GM12874 (cell line): ENCODE data around the gene KRT78.

ENCODE experiments used
- CTCF ChIP-seq: IDR thresholded peaks from 2 replicates; pipeline ENCODE4 v1.5.1; 2011; ENCODE audit warnings: low read depth, mild to moderate bottlenecking, control low read depth, low read length, moderate library complexity; ENCODE audit not compliant: insufficient read depth

The KRT78 gene, protein sequence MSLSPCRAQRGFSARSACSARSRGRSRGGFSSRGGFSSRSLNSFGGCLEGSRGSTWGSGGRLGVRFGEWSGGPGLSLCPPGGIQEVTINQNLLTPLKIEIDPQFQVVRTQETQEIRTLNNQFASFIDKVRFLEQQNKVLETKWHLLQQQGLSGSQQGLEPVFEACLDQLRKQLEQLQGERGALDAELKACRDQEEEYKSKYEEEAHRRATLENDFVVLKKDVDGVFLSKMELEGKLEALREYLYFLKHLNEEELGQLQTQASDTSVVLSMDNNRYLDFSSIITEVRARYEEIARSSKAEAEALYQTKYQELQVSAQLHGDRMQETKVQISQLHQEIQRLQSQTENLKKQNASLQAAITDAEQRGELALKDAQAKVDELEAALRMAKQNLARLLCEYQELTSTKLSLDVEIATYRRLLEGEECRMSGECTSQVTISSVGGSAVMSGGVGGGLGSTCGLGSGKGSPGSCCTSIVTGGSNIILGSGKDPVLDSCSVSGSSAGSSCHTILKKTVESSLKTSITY

GRCh38 chr12:52848661-52849255 is at the start of gene KRT78:
Gene KRT78 (minus strand): TSS chr12:52848994. CDS start chr12:52848930, 64 bp downstream.
- no peak for TF ChIP-seq CTCF

GRCh38 chr12:52896190-52897100 is 47.7 kb upstream of the KRT78 start:
- no peak for TF ChIP-seq CTCF

DNA sequence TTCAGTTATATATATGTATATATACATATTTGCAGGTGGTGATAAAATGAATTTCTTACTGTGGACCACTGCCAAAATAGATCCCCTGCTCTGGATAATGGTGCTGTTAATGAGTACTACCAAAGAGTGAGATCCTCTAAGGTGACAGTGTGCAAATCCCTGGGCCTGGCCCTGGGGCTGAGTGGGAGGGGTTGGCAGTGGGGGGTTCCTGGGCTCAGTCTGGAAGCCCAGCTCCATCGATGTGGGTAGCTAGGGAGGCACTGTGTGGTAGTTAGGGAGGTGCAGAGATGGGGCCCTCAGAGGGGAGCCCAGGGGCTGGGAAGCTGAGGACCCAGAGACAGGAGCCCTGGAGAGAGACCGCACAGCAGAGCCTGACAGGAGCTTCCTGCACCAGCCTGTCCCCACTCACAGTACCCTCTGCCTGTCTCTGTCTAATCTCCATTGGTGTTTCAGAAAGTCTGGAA is 47.0 kb upstream of the KRT78 start:
- no peak for TF ChIP-seq CTCF

- TF ChIP-seq CTCF = no peak
Observed at GRCh38 chr12:52892974-52893373, 44.2 kb upstream of the KRT78 start.

DNA sequence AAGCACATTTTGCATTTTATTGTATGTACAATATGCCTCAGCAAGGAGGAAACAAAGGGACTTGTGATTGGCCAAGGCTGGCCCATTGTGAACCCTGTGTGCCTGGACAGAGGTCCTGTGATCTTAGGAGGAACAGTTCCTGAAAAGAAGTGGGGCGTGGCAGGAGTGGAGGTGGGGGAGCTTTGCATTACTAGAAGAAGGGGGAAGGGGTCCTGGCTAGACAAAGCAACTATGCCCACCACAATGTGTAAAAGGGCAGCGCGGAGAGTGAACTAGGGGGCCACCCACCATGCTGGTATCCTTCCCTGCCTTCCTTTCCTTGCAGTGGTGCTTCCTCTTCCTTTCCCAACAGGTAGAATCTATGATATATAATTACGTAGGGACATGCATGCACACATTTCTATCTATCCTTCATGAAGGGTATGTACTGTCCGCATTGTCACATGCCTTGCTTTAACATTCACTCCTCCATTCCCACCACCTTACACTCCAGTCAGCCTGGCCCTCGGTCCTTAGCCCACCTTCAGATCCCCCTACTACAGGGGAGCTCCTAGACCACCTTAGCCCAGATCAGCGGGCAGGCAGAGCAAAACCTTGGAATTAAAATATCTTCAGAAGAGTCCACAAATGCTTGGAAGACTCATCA is 43.5 kb upstream of the KRT78 start:
- TF ChIP-seq CTCF = no peak

DNA sequence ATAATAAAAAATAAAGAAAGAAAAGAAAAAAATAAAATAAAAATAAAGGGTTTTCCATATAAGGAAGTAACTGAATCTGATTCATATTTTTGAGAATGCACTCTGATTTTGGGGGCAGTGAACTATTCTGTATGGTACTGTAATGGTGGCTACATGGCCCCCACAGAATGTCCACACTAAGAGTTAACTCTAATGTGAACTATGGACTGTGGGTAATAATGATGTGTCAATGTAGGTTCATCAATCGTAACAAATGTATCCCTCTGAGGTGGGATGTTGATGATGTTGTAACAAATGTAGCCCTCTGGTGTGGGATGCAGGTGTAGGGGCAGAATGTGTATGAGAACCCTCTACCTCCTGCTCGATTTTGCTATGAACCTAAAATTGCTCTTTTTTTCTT is 42.2 kb upstream of the KRT78 start:
- no peak for TF ChIP-seq CTCF
